ENCODE data around the gene CEP55.

CEP55 gene

GRCh38 chr10:93475871-93476270 lies 20.5 kb upstream of the CEP55 start:
- no peak overlapping the region for H3K4me3 ChIP-seq (replicated peaks; ENCODE audit: low read depth, low read length)
- peak; percentile 45 for DNase-seq (ENCODE audit: low read depth)
- TF ChIP-seq, protein P1, sequence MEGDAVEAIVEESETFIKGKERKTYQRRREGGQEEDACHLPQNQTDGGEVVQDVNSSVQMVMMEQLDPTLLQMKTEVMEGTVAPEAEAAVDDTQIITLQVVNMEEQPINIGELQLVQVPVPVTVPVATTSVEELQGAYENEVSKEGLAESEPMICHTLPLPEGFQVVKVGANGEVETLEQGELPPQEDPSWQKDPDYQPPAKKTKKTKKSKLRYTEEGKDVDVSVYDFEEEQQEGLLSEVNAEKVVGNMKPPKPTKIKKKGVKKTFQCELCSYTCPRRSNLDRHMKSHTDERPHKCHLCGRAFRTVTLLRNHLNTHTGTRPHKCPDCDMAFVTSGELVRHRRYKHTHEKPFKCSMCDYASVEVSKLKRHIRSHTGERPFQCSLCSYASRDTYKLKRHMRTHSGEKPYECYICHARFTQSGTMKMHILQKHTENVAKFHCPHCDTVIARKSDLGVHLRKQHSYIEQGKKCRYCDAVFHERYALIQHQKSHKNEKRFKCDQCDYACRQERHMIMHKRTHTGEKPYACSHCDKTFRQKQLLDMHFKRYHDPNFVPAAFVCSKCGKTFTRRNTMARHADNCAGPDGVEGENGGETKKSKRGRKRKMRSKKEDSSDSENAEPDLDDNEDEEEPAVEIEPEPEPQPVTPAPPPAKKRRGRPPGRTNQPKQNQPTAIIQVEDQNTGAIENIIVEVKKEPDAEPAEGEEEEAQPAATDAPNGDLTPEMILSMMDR (IDR thresholded peaks at IDR 0.05; ENCODE audit: low read length, missing control alignments), result no peak

DNA sequence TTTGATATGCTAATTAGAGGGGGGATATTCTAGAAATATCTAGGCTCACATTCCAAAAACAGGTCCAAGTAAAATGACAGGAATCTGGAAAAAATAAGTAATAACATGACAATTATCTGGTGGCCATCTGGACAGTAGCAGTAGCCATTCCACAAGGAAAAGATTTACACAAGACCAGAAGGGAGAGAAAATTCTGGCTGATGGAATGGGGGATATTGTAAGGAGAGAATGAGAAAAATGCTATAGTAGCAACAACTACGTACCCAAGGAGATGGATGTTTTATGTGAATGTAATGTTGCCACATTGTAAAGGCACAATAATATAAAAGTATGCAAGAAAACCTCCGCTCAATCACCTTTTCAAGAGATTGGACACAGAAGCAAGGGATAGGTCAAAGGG lies 19.7 kb upstream of the CEP55 start:
- DNase-seq (ENCODE audit: low read depth), result no peak
- no peak overlapping the region for H3K4me3 ChIP-seq (replicated peaks; ENCODE audit: low read depth, low read length)
- TF ChIP-seq, protein P1 (IDR thresholded peaks at IDR 0.05; ENCODE audit: low read length, missing control alignments), result no peak

DNA sequence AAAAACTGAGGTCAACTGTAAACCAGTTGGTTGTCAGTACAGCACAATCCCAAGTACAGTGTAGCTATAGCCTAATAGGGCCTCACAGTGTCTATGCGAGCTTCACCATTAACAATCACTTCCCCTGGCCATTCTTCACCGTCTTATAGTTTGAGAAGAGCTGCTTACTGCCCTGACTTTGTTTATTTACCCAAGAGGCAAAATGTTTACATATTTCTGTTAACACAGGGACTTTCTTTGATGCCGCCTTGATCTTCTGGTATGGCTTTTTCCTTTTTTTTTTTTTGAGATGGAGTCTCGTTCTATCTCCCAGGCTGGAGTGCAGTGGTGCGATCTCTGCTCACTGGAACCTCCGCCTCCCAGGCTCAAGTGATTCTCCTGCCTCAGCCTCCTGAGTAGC lies 17.5 kb upstream of the CEP55 start:
- no peak overlapping the region for H3K4me3 ChIP-seq (replicated peaks; ENCODE audit: low read depth, low read length)
- DNase-seq (ENCODE audit: low read depth), result no peak
- TF ChIP-seq, protein P1 (IDR thresholded peaks at IDR 0.05; ENCODE audit: low read length, missing control alignments), result no peak

DNA sequence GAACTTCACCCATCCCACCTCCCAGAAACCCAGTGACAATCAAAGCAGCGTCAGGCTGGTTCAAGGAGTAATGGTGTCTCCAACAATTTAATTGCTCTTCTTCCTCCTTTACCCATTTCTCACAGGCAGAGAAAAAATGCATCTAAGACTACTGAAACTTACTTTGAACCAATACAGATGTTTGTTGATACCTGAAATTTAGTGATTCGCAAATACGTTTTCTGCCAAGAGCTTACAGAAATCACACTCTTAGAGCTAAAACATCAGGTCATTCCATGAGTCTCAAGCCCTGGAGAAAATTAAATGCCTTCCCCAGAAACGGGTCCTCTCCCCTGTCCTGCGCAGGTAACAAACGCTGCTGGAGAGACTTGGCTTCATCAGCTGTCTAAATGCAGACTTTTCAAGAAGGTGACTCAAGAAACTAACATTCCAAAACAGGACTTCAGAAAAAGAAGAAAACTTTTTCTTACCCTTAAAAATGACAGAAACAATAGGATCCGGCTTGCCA lies 14.7 kb upstream of the CEP55 start:
- TF ChIP-seq, protein P1 (IDR thresholded peaks at IDR 0.05; ENCODE audit: low read length, missing control alignments), result no peak
- no peak for DNase-seq (ENCODE audit: low read depth)
- H3K4me3 ChIP-seq (replicated peaks; ENCODE audit: low read depth, low read length), result peak overlapping the region; percentile 60

DNA sequence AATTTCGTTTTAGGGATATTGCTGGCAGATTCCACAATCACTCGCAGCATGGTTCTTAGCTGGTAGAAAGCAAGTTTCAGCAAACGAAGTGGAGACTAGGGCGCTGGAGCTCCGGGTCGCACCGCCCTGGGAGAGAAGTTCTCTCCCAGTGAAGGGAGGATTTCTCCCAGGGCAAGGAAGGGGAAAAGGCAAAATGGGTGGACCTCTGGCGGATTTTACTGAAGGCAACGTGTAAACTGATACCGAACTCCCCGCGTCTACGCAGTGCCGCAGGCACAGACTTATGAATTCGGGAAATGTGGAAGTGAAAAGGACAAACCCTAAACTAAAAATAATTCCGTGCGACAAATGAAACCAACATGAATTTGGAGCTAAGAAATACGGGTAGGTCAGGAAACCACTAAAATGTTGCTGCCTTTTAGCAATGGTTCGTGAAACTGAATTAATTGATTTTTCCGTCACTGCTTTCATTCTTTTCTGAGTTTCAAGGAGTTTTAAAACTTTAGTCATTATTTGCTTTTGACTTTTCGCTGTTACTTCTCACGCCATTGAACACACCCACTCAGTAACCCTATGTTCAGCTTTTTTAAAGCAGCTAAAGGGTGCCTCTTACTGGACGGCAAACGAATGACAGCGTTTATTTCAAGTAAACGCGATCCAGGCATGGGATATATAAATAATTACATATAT lies 14.1 kb upstream of the CEP55 start, which contains the start of gene MYOF:
Gene MYOF, minus strand, starts transcription at position 190 of the 690 bp plus-strand sequence. Its CDS starts 140 bp downstream, at position 50.
- H3K4me3 ChIP-seq (replicated peaks; ENCODE audit: low read depth, low read length), result peak within 1 kb of the TSS; percentile 60
- TF ChIP-seq, protein P1 (IDR thresholded peaks at IDR 0.05; ENCODE audit: low read length, missing control alignments), result peak; percentile 63
- peak; percentile 91 for DNase-seq (ENCODE audit: low read depth)

DNA sequence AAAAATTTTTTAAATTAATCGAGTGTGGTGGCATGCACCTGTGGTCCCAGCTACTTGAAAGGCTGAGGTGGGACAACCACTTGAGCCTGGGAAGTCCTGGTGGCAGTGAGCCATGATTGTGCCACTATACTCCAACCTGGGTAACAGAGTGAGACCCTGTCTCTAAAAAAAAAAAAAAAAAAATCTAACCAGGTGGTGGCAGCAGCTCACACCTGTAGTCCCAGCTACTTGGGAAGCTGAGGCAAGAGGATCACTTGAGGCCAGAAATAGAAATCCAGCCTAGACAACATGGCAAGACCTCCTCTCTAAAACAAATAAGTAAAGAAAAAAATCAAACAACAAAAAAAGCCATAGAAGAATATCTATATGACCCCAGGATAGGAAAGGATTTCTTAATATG lies 10.7 kb upstream of the CEP55 start:
- DNase-seq (ENCODE audit: low read depth), result no peak
- no peak overlapping the region for H3K4me3 ChIP-seq (replicated peaks; ENCODE audit: low read depth, low read length)
- TF ChIP-seq, protein P1 (IDR thresholded peaks at IDR 0.05; ENCODE audit: low read length, missing control alignments), result no peak

All from fibroblast of pulmonary artery (primary cell).